ENCODE results near the gene PRPH. TPM values are rescaled to one million over a fixed set of nuclear protein-coding genes. Genes with fewer than 3 reads are reported as not detected.
A peak's percentile ranks its signal among the peaks of the same experiment; 100 is the strongest.

The PRPH gene
- total and polyA plus RNA-seq, 9 of the 15 experiments (the other 6 are each of a cell fraction or from before 2014, with no cell fraction given), result 0.27 to 1.9 (median 1.3) TPM; not detected in 1

- TF ChIP-seq RBM22 (IDR thresholded peaks at IDR 0.05; ENCODE audit: low read depth, low read length, poor library complexity, severe bottlenecking) (no peak), ATF7 (IDR thresholded peaks at IDR 0.05) (peak; percentile 82), SP1 (CRISPR knock-in tag; IDR thresholded peaks at IDR 0.05) (peak; percentile 80), ZNF586 (CRISPR knock-in tag; conservative IDR thresholded peaks at IDR 0.05) (no peak), ZNF280B (CRISPR knock-in tag; IDR thresholded peaks at IDR 0.05) (no peak), MXI1 (IDR thresholded peaks at IDR 0.05; ENCODE audit: low read depth, low read length) (no peak), CXXC5 (CRISPR knock-in tag; IDR thresholded peaks at IDR 0.05) (peak; percentile 69), ZNF239 (CRISPR knock-in tag; IDR thresholded peaks at IDR 0.05) (no peak), ILK (tag; IDR thresholded peaks at IDR 0.05; ENCODE audit: borderline replicate concordance, low read depth) (no peak), KLF10 (CRISPR knock-in tag; IDR thresholded peaks at IDR 0.05) (no peak), HDAC8 (tag; IDR thresholded peaks at IDR 0.05) (no peak), ID3 (CRISPR knock-in tag; IDR thresholded peaks at IDR 0.05) (no peak), ID3 (tag; IDR thresholded peaks at IDR 0.05) (0 out of 2 replicates have a peak, but pooled peaks have one; percentile 55), POLR2AphosphoS5 (IDR thresholded peaks at IDR 0.05; ENCODE audit: control insufficient read depth, insufficient read depth, low read depth, low read length) (no peak), NKRF (IDR thresholded peaks at IDR 0.05; ENCODE audit: borderline replicate concordance) (no peak), CSDE1 (IDR thresholded peaks at IDR 0.05) (no peak), SPI1 (IDR thresholded peaks at IDR 0.05; ENCODE audit: borderline replicate concordance, low read depth, low read length) (no peak), MNT (conservative IDR thresholded peaks at IDR 0.05) (peak in 1 of 2 experiments; percentile 53; a peak in 1 of 4 replicates), SMAD4 (CRISPR knock-in tag; conservative IDR thresholded peaks at IDR 0.05) (0 out of 2 replicates have a peak, but pooled peaks have one; percentile 64), ZNF695 (CRISPR knock-in tag; IDR thresholded peaks at IDR 0.05) (no peak)
- TF ChIP-seq, protein P1, sequence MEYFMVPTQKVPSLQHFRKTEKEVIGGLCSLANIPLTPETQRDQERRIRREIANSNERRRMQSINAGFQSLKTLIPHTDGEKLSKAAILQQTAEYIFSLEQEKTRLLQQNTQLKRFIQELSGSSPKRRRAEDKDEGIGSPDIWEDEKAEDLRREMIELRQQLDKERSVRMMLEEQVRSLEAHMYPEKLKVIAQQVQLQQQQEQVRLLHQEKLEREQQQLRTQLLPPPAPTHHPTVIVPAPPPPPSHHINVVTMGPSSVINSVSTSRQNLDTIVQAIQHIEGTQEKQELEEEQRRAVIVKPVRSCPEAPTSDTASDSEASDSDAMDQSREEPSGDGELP (CRISPR knock-in tag; IDR thresholded peaks at IDR 0.05; ENCODE audit: borderline replicate concordance), result peak; percentile 76; the same call in 1 of the 2 replicates
Observed at GRCh38 chr12:49342066-49342913, 47.3 kb downstream of the PRPH start (continued).

All from K562 (cell line).